Astrocyte (in vitro differentiated cells and primary cell): Measurements from ENCODE around the gene ABCB8.

Source experiments
- EZH2 ChIP-seq: IDR thresholded peaks from 2 replicates; pipeline ENCODE4 v1.6.1; 2012; ENCODE audit warnings: mild to moderate bottlenecking, low read length, inconsistent platforms; ENCODE audit not compliant: insufficient read depth
- TF ChIP-seq, protein P1 (sequence below): IDR thresholded peaks from 2 replicates; pipeline ENCODE4 v1.5.1; 2011; ENCODE audit warnings: low read depth, mild to moderate bottlenecking, inconsistent platforms, low read length, moderate library complexity; ENCODE audit not compliant: insufficient read depth

DNA sequence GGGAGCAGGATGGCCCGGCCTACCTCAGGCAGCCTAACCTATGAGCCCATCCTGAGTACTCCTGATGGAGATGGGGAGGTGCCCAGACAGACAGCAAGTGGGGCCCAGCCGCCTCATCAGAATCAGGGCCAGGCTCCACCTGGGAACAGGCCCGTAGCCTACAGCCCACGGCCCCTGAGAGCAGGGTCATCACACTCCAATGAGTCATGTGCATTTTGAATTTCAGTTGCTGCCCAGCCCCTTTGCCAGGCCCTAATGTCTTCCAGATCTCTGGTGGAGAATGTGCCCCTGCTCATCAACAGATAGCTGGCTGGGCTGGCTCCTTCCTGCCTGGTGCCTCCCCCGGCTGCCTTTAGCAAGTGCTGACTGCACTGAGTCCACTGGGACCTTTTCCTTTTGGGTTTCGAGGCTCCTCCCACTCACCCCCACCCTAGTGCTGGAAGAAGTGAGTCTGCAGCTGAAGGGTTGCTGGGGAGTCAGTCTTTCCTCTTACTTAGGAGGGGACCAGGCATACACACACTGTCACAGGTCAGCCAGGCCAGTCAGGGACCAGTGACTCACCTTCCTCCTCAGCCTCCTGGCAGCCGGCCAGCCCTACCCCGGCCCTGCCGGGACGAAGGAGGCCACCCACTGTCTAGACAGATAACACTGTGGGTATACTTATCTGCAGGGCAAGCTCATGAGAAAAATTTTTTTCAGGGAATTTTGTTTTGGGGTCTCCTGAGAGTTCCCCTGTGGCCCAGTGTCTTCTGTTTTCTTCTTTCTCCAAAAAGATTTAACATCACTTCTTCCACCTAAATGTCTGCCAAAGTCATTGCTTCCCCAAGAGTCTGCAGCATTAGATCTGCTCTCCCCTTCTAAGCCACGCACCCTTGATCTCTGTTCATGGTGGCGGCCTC is 10.9 kb downstream of the ABCB8 start:
- no peak for TF ChIP-seq EZH2
- TF ChIP-seq, protein P1, sequence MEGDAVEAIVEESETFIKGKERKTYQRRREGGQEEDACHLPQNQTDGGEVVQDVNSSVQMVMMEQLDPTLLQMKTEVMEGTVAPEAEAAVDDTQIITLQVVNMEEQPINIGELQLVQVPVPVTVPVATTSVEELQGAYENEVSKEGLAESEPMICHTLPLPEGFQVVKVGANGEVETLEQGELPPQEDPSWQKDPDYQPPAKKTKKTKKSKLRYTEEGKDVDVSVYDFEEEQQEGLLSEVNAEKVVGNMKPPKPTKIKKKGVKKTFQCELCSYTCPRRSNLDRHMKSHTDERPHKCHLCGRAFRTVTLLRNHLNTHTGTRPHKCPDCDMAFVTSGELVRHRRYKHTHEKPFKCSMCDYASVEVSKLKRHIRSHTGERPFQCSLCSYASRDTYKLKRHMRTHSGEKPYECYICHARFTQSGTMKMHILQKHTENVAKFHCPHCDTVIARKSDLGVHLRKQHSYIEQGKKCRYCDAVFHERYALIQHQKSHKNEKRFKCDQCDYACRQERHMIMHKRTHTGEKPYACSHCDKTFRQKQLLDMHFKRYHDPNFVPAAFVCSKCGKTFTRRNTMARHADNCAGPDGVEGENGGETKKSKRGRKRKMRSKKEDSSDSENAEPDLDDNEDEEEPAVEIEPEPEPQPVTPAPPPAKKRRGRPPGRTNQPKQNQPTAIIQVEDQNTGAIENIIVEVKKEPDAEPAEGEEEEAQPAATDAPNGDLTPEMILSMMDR = no peak
